Uterus (tissue), 2 donors: ENCODE results near the gene AVPR2.

Experiments
- POLR2A ChIP-seq, 2 donors: fragments of 450-650 bp; IDR thresholded peaks; one replicate each; pipeline ENCODE4 v1.6.1; 2016; ENCODE audit warnings: antibody characterized with exemption in 2 of 2, mild to moderate bottlenecking in 1 of 2, moderate library complexity in 1 of 2
- TF ChIP-seq, protein P1 (sequence below), 4 experiments: fragments of 200-600 bp in 2 of 4; fragments of 450-650 bp in 2 of 4; sonication (generic) in 2 of 4; IDR thresholded peaks; one replicate each; pipeline ENCODE4 v1.5.1; 2016 to 2019; ENCODE audit warnings: antibody characterized with exemption in 4 of 4, mild to moderate bottlenecking in 2 of 4, moderate library complexity in 1 of 4

DNA sequence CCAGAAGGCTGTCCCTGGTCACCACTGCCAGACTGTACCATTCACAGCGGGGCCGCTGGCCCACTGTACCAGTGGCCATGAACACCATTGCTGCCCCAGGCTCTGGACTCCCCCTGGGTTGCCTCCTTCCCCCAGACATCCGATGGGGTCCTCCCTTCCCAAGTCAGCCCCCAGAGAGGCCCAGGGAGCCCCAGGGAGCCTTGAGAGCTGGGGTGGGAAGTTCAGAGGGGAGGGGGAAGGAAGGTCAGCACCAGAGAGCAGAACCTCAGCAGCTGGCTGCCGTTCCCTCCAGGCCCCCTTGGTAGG, 22.0 kb downstream of the AVPR2 start:
- TF ChIP-seq, protein P1, sequence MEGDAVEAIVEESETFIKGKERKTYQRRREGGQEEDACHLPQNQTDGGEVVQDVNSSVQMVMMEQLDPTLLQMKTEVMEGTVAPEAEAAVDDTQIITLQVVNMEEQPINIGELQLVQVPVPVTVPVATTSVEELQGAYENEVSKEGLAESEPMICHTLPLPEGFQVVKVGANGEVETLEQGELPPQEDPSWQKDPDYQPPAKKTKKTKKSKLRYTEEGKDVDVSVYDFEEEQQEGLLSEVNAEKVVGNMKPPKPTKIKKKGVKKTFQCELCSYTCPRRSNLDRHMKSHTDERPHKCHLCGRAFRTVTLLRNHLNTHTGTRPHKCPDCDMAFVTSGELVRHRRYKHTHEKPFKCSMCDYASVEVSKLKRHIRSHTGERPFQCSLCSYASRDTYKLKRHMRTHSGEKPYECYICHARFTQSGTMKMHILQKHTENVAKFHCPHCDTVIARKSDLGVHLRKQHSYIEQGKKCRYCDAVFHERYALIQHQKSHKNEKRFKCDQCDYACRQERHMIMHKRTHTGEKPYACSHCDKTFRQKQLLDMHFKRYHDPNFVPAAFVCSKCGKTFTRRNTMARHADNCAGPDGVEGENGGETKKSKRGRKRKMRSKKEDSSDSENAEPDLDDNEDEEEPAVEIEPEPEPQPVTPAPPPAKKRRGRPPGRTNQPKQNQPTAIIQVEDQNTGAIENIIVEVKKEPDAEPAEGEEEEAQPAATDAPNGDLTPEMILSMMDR (IDR thresholded peaks at IDR 0.05) = no peak
- no peak for TF ChIP-seq POLR2A (IDR thresholded peaks at IDR 0.05)
